ENCODE results near the gene SP7.
"Not testable (repeated sequence)": the region's sequence is repeated elsewhere in the genome, so short reads cannot be mapped to it uniquely, and the experiment has no call there.

The SP7 gene

DNA sequence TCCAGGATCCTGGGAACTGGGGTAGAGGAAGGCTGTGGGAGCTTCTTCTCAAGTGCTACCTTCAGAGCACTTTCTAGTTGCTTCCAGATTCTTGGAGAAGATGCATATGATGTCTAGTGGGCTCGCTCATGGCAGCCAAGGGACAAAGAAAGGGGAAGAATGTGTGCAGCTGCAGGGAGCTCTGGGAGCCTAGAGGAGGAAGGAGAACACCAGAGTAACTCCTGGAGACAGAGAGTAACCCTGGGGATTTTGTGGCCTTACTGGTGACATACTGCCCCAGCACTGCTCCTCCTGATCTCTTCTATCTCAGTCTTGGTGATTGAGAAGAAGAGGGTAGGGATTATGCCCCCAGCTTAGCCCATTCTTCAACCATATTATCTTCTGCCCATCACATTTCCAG, 10.3 kb upstream of the SP7 start:
- DNase-seq (ENCODE audit: low read depth): no peak

DNA sequence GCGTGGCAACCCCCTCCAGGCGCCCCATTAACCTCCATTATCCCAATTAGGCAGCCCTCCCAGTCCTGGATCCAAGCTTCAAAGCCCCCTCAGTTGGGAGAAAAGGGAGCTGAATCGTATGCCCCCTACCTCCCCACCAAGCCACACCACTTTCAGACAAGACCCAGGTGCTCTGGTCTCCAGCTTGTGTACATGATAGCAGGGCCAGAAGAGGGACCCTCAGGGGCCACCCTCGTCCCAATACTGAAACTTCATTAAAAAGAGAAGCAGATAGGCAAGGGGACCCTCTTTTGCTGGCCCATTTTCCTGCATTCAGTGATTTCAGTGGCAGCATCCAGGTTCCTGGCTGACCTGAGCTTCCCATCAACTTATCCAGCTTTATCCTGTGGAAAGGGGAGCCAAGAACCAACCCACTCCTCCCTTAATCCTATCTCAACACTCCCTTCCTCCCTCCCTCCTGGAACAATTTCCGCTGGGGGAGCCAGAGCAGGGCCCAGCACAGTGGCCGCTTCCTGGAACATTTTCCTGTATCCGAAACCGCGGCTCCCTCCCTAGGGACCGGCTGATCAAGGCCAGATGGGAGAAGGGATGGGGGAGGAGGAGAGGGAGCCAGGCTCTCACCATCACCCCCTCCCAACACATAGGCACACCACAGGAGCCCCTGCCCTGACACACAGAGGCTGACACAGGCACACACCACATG, 9.5 kb upstream of the SP7 start:
- peak; percentile 41 for DNase-seq (ENCODE audit: low read depth)

DNA sequence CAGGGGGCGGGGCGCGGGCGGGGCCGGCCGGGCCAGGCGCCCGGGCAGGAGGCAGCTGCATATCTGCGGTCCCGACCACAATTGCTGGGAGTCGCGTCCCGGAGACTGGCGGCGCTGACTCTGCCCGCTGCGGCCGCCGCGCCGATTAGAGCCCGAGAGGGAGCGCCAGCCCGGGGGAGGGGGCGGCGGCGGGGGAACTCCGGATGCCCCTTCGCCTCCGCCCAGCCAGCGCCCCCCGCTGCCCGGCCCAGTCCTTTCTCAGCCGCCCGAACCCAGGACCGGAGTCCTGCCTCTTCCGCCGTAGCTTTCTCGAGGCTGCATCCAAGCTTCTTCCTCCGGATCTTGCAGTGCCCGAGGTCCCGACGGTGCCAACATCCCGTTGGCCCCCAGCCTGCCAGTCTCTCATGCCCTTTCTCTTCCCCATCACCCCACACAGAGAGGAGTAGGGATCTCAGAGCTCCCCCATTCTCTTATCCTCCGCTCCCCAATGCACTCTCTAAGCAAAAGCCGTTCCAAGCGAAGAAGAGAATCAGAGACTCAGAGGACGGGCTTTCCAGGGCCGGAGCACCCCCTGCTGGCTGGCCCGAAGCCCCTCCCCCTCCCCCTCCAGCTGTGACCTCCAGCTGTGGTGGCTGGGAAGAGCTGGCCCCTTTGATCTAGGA, 8.8 kb upstream of the SP7 start:
- DNase-seq (ENCODE audit: low read depth): no peak

DNA sequence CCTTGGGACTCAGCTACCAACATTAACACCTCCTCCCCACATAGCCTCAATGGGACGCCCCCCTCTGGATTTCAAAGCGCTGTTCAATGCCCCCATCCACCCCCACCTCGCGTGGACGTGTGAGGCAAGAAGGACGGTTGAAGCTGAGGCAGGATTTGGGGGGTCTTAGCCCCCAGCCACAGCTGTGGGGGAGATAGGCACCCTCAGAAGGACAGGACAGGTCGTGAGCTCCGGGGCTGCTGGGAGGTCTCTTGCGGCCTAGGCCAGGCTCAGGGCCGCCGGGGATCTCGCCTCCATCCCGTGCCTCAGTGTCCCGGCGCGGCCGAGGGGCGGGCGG, 8.3 kb upstream of the SP7 start:
- no peak for DNase-seq (ENCODE audit: low read depth)

DNA sequence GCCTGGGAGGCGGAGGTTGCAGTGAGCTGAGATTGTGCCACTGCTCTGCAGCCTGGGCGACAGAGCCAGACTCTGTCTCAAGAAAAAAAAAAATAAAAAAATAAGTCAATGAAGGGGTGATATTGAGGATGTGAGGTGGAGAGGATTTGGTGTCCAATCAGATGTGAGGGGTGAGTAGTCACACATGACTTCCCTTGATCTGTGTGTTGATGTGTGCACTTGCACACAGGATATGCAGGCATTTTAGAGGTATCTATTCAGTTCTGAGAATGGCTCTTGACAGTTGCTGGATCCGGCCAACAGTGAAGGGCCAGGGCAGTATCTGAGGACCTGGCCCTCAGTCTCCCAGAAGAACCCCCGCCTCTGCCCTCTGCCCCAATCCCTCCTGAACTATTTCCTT, 7.8 kb upstream of the SP7 start:
- DNase-seq (ENCODE audit: low read depth): no peak

DNA sequence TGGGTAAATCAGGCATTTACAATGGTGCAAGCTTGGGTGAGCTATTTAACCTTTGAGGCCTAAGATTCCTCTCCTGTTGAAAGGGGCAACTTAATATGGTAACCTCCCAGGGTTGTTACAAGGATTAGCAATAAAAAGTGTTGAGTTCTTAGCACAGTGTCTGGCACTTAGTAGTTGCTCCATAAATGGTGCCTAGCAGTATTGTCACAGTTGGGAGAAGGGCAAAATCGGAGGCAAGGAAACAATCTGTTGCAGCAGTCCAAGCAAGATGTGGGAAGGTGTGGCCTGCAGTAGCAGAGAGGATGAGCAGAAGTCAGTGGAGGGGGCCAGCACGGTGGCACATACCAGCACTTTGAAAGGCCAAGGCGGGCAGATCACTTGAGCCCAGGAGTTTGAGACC, 7.3 kb upstream of the SP7 start:
- no peak for DNase-seq (ENCODE audit: low read depth)

DNA sequence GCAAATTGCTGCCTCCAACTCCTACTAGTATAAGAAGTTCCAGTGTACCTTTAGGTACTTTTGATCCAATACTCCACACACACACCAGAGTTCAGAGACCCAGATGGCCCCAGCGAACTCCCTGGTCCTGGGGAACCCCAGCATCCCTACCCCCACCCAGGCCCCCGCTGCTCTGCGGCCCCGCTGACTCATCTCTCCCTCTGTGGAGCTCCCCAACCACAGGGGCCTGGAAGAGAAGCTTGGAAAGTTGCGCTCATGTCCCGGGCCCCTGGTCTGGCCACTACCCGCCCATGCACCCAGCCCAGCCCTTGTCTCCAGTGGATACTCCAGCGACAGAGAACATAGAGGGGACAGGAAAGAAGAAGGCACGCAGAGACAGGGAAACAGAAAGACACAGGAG, 4.2 kb upstream of the SP7 start:
- DNase-seq (ENCODE audit: low read depth): no peak

DNA sequence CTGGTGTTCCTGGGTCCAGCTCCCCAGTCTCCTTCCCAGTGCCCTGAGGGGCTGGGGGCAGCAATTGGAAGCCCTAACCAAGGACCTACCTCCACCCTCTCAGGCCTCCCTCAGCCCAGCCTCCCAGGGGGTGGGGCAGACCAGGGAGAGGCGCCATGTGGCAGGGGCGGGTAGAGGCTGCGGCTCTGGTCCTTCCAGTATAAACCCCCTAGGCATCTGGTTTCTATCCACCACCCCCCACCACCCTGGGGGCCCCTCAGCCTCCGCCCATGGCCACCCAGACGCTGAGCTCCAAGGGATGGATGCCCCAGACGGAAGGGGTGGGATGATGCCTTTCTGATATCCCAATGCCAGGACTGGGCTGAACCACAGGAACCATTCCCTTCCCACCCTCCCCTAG, 2.8 kb upstream of the SP7 start:
- DNase-seq (ENCODE audit: low read depth): no peak

DNA sequence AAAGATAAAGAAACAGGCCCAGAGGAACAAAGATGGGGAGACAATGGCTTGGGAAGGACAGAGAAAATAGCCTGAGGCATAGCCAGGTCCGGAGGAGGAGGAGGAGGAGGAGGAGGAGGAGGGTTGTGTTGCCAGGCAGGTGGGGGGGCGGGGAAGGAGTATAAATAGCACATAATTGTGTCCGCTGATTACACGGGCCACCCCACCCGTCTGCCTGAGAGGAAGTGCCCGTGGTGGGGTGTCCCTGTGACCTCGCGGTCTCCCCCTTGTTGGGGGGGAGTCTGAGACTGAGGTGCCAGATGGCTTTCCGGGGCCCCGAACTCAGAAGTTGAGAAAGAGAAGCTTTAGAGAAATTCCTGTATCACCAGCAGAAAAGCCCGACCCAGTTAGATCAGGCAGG, 1.9 kb upstream of the SP7 start:
- DNase-seq (ENCODE audit: low read depth): no peak

DNA sequence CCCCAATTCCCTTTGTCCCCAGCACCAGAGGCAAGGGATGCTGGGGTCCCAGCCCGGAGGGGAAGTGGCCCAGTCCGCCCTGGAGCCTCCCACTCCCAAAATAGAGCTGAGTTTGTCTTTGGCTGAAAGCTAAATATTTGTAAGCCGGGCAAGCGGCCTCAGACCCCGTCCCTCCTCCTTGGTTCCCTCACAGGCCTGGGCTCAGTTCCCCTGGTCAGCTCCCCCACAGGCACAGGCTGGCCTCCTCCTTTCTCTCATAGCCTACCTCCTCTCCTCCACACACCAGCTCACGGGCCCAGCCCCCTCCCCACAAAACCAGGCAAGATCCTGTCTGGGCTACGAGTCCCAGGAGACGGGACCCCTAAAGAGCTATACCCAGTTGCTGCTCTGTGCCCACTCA, 1.3 kb downstream of the SP7 start:
- no peak for DNase-seq (ENCODE audit: low read depth)

DNA sequence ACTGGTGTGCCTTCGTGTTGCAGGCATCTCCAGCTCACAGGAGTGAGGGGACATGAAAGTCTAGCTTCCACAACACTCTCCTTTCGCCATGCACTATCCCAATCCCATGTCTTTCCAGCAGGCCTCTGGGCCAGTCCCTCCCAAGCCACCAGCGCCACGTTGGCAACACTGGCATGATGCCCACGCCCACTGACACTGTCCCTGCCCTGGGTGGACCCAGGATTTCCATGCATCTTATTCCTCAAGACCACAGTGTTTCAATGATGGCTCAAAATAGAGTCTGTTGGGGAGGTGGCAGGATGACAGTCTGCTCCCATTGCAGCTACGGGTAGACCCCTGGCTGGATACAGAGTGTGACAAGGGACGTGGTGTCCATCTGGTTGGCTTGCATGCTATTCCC, 2.3 kb downstream of the SP7 start:
- no peak for DNase-seq (ENCODE audit: low read depth)

DNA sequence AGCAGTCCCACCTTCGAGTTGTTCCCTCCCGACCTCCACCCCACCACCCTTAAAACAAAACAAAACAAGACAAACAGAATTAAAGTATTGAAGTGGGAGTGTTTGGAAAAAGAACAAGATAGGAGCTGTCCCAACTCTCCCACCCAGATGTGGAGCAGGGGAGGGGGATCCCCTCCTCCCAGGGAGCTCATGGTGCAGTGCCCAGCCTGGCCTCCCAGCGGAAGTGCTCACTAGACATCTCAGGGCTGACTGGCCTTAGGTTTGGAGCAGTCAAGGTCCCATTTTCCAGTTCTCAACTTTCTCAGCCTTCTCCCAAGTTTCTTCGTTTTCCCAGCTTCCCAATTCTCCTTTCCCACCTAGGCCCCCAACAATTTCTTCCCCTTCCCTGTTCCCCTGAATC, 2.9 kb downstream of the SP7 start:
- no peak for DNase-seq (ENCODE audit: low read depth)

DNA sequence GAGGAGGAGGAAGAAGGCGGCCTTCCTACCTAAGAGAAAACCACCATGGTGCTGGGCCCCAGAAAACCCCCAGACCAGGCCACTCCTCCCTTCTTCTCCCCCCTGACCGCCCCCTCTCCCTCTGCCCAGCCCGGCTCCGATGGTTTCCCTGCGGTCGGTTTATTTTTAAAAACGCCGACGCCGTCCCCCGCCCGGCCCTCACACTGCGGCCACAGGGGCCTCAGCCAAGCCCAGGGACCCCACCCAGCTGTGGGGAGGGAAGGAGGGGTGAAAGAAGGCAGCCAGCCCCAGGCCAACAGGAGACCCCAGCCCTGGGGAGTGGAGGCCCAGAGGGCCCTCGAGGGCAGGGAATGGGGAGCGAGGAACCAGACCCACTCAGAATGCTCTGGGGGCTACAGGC, 3.4 kb downstream of the SP7 start:
- no peak for DNase-seq (ENCODE audit: low read depth)

DNA sequence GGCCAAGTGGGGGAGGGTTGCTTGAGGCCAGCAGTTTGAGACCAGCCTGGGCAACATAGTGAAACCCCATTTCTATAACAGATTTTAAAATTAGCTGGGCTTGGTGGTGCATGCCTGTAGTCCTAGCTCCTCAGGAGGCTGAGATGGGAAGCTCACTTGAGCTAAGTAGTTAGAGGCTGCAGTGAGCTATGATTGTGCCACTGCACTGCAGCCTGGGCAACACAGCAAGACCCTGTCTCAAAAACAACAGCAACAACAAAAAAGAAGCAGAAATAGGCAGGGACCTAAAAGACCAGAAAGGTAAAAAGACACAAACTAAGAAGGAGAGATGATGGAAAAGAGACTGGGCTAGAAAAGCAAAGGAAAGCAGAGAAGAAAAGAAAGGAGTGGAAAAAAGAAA, 3.8 kb downstream of the SP7 start:
- not testable (repeated sequence) for DNase-seq (ENCODE audit: low read depth)

DNA sequence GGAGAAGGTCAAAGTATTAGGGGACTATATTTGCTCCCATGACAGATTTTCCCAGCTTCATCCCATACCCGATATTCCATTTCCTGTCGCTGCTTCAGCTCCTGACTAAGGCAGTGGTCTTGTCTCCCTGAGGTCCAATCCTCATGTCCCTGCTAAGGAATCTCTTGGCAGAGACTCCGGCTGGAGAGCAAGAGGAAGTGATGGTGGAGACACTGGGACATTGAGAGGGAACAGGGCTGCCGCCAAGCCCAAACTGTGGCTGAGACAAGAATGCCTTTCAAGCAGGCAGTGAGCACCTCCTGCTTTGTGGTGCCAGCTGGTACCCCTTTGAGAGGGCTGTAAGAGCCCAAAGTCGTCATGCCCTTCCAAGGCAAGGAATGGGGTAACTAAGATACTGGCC, 5.5 kb downstream of the SP7 start:
- DNase-seq (ENCODE audit: low read depth): no peak

DNA sequence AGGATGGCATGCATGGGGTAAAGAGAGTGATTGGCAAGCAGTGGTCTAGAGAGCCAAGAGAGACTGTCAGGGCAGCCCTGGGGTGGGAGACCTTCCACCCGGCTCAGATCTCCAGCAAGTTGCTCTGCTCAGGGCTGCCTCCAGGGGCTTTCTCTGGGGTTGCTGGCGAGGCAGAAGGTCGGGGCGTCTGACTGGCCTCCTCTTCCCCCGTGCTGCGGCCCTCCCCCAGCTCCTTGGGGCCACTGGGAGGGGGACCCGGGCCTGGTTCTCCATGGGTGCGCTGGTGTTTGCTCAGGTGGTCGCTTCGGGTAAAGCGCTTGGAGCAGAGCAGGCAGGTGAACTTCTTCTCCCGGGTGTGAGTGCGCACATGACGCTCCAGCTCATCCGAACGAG, 8.1 kb downstream of the SP7 start:
- DNase-seq (ENCODE audit: low read depth): no peak

DNA sequence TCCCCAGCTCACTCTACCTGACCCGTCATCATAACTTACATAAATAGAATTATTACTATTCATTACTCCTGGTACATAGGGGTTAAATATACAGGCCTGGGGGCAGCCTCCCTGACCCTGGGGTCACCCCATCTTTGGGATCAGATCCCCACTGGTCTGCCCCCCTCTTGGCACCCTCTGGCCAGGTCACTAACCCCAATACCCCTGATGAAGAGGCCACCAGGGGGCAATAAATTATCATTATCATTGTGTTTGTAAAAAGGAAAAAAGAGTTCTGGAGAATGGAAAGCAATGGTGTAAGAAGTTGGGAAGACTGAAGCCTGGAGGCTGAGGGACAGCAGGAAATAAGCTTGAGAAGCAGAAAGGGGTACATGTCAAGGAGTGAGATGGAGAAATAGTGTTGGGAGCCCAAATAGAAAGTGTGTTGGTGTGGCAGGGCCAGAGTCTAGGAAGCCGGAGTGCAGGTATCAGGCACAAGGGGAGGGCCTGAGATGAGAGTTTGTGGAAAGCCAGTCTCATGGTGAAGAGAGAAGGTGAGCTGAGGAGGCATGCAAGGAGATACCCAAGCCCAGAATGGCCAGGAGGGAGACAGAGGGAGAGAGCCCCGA, 8.6 kb downstream of the SP7 start:
- no peak for DNase-seq (ENCODE audit: low read depth)

DNA sequence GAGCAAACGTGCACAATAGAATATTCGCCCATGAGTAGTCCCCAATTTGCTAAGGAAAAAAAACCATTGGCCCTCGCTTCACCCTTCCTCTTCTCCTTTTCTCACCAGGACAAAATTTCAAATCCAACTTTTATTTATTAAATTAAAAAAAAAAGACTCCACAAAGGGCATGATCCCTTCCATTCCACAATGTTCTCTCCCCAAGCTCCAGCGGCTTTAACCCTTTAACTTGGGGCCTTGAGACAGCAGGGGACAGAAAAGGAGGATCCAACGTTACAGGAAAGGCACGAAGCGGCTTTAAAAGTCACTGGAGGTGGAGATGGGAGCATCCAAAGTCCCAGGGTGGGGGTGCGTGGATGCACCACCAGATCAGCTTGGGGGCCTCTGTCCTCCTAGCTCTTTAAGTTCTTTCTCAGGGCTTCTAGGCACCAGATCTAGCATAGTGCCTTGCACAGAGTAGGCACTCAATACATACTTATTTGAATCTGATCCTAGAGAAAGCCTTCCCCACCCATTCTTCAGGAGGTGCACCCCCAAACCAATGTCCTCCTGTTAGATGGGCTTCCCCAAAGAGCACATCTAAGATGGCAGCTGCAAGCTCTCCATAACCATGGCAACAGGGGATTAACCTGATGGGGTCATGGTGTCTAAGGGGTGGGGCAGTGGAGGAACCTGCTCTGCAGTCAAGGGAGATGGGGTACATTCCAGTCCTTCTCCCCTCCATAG, 9.5 kb downstream of the SP7 start:
- DNase-seq (ENCODE audit: low read depth): no peak

DNA sequence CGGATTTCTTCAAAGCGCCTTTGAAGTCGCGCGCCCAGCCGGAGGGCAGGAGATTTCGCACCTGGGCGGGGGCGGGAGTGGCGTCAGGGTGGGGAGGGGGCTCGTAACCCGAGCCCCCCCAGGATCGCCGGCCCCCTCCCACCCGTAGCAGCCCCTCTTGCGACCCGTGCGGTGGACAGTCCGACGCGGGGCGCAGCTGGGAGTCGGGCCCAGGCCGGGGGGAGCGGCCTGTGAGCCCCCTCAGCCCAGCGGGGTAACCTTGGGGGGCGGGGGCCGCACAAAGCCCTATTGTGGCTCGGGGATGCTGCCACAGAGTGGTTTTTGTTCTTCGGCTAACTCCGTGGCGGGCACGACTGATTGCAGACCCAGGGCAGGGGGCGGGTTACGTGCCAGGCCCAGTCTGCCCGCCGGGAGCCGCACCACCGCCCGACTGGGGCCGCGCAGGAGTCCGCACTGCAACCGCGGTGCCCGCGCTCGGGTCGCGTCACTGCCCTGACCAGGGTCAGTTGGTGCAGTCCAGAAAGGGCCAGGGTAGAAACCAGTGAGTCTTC, 10.6 kb downstream of the SP7 start:
- no peak for DNase-seq (ENCODE audit: low read depth)

DNA sequence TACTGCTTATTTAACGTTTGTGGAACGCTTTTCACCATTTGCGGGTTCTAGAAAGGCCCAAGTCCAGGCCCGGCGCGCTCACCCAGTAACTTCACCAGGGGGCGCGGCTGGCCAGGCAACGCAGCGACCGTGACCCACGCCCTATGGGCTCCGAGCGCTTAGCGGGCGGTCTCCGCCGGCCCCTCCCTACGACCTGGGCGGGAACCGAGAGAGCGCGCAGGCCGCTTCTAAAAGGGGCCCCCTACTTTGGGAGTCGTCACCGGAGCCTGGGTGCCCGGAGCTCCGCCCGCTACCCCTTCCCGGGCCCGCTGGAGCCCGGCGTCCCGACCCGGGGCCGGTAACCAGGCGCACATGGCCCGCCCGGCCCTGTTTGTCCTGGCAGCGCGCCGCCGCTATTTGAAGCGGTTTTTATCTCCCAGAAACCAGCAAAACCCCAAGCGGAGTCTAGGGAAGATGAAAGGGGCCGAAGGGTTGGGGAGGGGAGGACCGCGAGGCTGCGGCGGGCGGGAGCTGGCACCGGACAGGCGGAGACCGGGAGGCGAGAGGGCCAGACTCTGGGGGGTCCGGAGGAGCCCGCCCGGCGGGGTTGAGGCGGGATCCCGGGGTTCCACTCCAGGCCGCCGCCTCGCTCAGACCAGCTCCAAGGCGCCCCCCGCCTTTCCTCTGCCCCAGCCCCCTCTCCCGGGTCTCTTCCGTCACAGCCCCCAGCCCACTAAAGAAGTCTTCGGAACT, 11.2 kb downstream of the SP7 start:
- DNase-seq (ENCODE audit: low read depth): peak; percentile 79

DNA sequence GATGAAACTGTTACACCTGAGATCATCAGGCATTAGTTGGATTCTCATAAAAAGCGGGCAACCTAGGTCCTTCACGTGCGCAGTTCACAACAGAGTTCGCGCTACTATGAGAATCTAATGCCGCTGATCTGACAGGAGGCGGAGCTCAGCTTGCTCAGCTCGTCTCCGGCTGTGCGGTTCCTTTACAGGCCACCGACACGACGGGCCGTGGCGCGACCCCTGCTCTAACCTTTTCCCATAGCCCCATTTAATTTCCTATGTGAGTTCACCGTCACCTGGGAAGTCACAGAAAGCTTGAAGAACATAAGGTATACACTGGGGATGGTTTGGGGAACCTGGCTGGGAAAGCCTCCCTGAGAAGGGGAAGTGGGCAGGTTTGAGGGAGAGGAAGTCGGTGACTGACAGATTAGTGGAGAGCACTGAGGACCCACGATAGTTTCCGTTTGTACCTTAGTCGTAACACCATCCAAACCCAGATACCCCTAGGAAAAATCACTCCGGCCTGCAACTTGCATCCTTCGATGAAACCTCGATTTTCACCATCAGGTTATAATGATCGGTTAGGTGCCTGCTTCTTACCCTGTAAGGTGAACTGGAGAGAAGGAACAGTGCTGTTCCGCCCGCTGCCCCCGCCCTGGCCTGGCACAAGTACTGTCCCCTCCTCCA, 11.9 kb downstream of the SP7 start:
- DNase-seq (ENCODE audit: low read depth): no peak
